NOMO-1 treated with DMSO at 0.1 percent for 48 hours (cell line): ENCODE measurements around the gene KLHL11.

Source experiments
- DNase-seq: peaks from one replicate; lab custom pipeline; 2025; ENCODE audit not compliant: unreplicated experiment; lab: John Stamatoyannopoulos, UW

Gene KLHL11

GRCh38 chr17:41812381-41813151 is 52.7 kb downstream of the KLHL11 start, which contains the start of gene FKBP10:
Gene FKBP10 (plus strand): TSS chr17:41813004. CDS start chr17:41813035, 31 bp downstream.
- DNase-seq = peak; percentile 31

DNA sequence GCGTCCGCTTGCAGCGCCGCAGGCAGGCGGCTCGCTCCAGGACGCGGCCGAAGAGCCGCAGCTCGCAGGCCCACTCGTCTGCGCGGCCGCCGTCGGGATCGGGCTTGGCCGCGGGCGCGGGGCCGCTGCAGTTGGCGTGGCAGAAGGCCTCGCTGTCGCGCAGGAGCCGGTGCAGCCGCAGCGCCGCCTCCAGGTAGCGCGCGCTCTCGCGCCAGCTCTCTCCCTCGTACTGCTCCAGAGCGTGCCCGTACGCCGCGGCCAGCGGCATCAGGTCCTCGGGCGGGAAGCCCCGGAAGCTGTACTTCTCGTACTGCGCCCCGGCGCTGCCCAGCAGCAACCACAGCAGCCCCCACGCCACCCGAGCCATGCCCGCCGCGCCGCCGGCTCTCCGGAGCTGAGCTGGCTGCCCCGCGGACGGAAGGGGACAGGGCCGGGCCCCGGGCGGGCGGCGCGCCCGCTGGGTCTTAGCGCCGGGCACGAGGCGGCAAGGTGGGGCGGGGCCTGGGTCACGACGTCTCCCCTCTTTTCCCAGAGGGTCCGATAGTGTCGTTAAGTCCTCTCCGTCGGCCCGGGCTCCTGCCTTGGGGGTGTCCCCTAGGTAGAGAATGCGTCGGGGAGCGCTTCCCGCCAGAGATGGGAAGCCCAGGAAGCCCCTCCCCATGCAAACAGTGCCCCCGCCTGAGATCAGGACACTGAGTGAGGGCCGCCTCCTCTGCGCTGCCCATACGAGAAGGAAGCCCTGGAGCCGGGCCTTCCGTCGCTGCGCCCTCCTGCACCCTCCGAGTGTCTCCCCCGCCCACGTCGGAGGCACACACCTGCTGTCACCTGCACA is 53.5 kb downstream of the KLHL11 start, which contains the start of gene P3H4:
Gene P3H4, minus strand, starts transcription at position 401 of the 832 bp plus-strand sequence. Its CDS starts 34 bp downstream, at position 367.
- peak; percentile 66 for DNase-seq

DNA sequence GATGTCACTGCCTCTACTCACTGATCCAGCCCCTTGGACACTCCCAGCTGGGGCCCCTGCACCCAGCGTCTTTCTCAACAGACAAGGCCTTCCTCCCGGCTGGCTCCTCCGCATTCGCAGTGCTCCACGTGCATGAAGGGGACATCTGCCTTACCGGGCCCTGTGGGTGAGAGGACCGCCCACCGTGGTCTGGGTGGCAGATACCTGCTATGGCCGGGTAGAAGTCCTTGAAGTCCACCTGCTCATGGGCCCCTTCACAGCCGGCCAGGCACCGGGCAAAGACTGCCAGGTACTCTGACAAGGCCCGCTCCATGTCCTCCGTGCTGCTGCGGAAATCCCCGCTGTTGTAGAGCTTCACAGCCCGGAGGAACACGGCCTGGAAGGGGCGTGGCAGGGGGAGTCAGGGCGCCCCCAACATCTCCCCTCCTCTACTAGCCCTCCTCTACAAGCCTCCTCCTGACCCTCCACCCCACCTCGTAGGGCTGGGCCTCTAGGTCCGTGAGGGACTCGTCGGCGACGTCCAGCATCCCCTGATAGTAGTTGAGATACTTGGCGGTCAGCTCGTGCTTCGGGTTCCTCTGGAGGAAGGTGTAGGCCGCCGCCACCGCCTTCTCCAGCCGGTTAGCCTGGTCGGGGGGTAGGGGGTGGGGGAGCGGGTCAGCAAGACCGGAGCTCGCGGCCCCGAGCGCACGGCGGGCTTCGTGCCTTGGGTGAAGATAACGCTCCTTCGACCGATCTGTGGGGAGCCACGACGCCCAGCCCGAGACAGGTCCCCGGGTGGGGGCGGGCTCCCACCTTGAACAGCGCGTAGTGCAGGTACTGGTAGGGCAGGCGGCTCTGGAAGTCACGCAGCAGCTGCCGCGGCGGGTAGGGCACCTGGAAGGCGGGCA is 54.3 kb downstream of the KLHL11 start:
- DNase-seq = no peak

- DNase-seq = no peak
These were observed 58.4 kb downstream of the KLHL11 start for GRCh38 chr17:41806685-41807445.
